Iris pigment epithelial cell (primary cell): ENCODE data around the gene KRTAP4-3.
"Not testable (repeated sequence)": the region's sequence is repeated elsewhere in the genome, so short reads cannot be mapped to it uniquely, and the experiment has no call there.

Experiments
- DNase-seq: peaks from one replicate; pipeline ENCODE4 v3.0.0-alpha.2; 2011; ENCODE audit warnings: low read depth

Gene KRTAP4-3

DNA sequence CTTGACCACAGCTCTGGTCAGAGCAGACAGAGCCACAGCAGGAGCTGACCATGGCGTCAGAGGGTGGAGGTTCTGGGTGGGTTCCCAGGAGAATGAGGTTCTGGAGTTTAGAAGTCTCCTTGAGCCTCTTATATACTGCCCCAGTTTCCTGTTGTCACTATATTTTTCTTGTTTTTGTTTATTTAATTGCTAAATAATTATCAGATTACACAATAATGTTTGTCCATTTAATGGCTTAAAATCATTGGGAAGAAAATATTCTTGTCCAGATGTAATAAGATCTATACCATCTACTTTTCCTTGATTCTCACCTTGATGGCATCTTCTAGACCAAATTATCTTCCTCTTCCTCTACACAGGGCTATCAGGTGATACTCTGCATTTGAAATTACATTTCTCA is at the start of gene KRTAP4-3:
Gene KRTAP4-3 (minus strand): TSS at position 101 of the 400 bp plus-strand sequence. CDS start 49 bp downstream, at position 52.
- no peak for DNase-seq

DNA sequence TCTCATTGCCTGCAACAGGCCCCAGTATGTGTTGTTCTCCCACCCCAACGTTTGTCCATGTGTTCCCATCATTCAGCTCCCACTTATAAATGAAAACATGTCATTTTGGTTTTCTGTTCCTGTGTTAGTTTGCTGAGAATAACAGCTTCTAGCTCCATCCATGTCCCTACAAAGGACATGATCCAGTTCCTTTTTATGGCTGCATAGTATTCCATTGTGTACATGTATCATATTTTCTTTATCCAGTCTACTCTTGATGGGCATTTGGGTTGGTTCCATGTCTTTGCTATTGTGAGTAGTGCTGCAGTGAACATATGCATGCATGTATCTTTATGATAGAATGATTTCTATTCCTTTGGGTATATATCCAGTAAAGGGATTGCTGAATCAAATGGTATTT is 47.7 kb upstream of the KRTAP4-3 start:
- DNase-seq, result no peak

DNA sequence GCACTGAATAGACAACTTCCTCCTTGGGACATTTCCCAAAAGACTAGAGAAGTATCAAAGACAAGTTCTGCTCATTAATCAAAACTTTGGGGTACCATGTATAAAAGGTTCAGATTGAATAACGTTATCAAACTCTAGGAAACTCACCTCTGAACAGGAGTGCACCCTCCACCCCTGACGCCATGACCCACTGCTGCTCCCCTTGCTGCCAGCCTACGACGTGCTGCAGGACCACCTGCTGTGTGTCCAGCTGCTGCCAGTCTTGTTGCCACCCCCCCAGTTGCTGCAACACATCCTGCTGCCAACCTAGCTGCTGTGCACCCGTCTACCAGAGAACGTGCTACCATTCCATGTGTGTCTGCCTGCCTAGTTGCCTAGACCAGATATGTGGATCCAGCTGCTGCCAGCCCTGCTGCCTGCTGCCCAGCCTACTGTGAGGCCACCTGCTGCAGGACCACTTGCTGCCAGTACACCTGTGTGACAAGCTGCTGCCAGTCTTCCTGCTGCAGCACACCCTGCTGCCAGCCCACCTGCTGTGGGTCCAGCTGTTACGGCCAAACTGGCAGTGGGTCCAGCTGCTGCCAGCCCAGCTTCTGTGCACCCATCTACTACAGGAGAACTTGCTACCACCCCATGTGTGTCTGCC is 44.6 kb upstream of the KRTAP4-3 start:
- DNase-seq, result no peak

DNA sequence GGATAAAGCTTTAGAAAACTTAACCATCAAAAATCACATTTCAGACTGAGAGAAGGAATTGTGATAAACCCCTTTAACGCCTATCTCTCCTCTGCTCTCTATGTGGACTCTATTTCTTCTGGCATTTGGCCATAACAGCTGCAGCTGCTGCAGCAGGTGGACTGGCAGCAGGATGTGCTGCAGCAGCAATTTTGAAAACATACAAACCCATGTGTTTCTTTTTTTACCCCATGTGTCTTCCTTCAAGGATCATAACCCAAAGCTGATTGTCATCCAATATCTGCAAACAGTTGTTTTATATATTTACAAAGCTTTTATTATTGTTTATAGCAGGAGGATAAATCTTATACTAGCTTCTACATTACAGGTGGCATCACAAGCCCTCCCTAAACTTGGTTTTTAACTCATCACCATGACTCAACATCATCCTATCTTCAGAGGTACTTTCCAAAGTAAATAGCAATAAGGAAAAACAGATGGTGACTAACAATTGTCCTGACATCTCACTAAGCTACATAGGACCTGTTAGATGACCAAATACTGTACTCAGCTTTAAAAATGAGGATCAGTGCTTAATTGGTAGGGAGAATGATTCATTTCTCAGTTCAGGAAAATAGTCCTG is 43.9 kb upstream of the KRTAP4-3 start:
- DNase-seq, result peak; percentile 47

DNA sequence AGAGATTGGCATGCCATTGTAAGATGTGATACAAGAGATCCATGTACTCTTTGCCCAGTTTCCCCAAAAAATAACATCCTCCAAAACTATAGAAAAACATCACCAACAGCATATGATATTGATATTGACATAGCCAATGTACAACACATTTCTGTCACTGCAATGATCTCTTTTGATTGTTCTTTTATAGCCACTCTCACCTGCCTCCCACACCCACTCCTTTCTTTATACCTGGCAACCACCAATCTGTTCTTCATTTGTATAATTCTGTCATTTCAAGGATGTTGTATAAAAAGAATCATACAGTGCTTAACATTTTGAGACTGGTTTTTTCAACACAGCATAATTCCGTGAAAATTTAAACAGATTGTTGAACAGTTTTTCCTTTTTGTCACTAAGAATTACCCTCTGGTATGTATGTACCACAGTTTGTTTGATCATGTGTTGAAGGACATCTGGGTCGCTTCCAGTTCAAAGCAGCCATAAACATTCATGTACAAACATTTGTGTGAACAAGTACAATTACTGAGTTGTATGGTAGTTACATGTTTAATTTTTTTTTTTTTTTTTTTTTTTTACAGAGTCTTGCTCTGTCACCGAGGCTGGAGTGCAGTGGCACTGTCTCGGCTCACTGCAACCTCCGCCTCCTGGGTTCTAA is 31.5 kb upstream of the KRTAP4-3 start:
- no peak for DNase-seq

DNA sequence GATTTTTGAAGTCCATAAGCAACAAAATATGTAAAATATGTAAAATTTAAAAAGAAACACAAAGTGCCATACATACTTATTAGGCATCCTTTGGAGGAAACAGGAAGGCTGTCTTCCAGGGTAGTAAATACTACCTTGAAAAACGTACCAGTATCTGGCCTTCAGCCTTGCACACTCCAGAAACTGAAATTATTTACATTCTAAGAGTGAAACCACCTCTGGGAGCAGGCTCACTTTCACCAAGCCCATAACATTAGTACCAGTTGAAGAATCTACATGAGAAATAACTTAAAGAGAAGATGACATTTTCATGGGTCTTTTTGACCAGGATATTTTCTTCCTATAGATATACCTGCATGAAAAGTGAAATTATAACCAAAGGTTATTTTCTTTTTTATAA is 28.0 kb upstream of the KRTAP4-3 start:
- DNase-seq, result no peak

DNA sequence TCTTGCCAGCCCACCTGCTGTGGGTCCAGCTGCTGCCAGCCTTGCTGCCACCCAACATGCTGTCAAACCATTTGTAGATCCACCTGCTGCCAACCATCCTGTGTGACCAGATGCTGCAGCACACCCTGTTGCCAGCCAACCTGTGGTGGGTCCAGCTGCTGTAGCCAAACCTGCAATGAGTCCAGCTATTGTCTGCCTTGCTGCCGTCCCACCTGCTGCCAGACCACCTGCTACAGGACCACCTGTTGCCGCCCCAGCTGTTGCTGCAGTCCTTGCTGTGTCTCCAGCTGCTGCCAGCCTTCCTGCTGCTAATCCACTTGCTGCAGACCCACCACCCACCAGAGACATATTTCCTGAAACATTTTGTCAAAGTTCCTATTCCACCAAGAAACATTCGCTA is 22.3 kb upstream of the KRTAP4-3 start:
- no peak for DNase-seq

DNA sequence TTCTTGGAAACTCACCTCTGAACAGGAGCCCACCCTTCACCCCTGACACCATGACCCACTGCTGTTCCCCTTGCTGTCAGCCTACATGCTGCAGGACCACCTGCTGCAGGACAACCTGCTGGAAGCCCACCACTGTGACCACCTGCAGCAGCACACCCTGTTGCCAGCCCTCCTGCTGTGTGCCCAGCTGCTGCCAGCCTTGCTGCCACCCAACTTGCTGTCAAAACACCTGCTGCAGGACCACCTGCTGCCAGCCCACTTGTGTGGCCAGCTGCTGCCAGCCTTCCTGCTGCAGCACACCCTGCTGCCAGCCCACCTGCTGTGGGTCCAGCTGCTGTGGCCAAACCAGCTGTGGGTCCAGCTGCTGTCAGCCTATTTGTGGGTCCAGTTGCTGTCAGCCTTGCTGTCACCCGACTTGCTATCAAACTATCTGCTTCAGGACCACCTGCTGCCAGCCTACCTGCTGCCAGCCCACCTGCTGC is 21.9 kb upstream of the KRTAP4-3 start, which contains the start of gene KRTAP9-1:
Gene KRTAP9-1 (plus strand): TSS at position 51 of the 482 bp plus-strand sequence. CDS start 0 bp downstream, at position 51.
- DNase-seq, result not testable (repeated sequence)

DNA sequence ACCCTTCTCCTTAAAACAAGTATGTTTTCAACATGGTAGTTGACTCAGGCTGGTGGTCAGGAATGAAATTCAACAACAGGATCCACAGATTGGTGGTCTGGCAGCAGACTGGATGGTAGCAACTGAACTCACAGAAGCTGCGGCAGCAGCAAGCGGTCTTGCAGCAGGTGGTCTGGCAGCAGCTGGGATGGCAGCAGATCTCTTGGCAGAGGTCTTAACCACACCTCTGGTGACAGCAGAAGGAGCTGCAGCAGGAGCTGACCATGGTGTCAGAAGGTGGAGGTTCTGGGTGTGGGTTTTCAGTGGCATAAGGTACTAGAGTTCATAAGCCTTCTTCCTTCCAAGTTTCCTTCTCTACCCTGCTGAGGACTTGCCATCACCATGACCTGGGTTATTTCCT is 18.9 kb upstream of the KRTAP4-3 start:
- DNase-seq, result no peak

DNA sequence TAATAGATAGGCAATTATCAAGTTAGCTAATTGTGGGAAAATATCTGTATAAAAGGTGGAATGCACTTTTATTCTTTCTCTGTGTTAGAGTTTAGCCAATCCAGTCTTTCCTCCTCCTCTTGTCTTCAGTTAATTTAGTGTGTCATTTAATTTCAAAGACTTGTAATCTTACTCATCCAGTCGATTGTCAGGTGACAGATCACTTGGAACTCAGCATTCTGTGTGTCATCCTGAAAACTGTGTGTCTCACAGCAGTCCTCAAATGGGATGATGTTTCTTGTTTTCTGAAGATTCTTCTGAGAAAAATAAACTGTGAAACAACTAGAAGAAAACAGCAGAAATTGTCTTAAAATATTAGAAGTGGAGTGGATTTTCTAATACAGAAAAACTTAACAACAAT is 17.0 kb upstream of the KRTAP4-3 start:
- no peak for DNase-seq

DNA sequence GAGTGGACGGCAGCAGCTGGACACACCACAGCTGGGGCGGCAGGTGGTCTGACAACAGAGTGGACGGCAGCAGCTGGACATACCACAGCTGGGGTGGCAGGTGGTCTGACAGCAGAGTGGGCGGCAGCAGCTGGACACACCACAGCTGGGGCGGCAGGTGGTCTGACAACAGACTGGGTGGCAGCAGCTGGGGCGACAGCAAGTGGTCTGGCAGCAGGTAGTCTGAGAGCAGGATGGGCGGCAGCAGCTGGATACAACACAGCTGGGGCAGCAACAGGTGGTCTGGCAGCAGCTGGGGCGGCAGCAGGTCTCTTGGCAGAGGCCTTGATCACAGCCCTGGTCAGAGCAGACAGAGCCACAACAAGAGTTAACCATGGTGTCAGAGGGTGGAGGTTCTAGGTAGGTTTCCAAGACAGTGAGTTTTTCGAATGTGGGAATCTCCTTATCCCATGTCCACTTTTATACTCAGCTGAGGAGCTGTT is 16.5 kb upstream of the KRTAP4-3 start, which contains the start of gene KRTAP4-1:
Gene KRTAP4-1 (minus strand): TSS at position 432 of the 482 bp plus-strand sequence. CDS start 57 bp downstream, at position 375.
- no peak for DNase-seq

DNA sequence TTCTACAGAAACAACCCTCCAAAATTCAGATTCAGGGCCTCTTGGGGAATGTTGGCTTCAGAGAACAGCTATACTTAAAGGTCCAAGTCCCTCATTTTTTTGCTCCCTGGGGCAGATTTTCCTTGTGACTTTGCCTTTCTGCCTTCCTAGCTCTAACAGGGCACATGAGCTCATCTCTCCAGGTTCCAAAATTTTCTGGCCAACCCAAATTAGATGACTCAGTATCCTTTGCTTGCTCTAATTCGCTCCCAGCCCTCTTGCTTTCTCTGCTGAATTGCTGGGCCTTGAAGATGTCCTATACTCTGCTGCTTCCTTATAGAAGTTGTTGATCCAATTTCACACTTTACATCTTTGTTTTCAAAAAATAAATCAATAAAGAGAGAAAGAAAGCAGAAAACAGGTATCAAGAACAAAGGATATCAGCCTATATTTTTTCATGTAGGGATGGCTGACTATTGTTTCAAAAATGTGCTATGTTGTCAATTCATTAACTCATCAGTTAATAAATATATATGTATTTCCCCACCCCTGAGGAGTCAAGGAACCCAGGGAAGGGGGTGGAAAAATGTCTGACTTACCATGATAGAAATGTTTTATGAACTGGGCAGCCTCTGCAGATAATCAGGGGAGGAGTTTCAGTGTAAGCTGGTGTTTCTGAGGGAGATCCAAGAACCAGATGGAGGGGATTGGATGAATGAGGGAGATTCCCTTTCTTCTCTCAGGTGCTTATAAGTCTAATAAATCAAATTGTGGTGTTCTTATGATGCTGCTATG is 11.0 kb upstream of the KRTAP4-3 start:
- no peak for DNase-seq

DNA sequence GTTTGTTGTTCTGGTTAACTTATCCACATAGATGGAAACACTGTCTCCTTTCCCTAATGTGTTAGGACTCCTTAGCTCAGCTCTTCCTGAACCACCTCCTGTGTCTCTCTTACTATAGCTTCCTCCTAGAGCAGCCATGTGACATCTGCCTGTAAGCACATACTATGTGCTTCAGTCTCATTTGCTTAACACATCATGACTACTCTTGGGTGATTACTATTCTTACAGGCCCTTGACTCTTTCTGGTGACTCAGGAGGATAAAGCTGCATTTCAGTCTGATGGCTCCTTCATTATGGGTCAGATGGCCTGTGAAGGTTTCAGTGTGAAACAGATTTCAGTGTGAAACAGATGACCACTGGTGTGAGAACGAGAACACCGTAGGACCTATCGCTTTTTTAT is 10.3 kb upstream of the KRTAP4-3 start:
- peak; percentile 55 for DNase-seq

DNA sequence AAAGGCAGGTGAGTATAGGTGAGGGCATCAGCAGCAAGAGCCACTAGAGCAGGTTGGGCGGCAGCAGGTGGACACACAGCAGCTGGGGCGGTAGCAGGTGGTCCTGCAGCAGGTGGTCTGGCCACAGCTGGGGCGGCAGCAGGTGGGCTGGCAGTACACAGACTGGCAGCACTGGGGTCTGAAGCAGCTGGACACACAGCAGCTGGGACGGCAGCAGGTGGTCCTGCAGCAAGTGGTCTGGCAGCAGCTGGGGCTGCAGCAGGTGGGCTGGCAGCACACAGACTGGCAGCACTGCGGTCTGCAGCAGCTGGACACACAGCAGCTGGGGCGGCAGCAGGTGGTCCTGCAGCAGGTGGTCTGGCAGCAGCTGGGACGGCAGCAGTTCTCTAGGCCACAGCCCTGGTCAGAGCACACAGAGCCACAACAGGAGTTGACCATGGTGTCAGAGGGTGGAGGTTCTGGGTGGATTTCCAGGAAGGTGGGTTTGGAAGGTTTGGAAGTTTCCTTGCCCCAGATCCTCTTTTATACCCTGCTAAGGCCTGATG is 9.8 kb upstream of the KRTAP4-3 start, which contains the start of gene KRTAP4-2:
Gene KRTAP4-2 (minus strand): TSS at position 495 of the 545 bp plus-strand sequence. CDS start 57 bp downstream, at position 438.
- no peak for DNase-seq

DNA sequence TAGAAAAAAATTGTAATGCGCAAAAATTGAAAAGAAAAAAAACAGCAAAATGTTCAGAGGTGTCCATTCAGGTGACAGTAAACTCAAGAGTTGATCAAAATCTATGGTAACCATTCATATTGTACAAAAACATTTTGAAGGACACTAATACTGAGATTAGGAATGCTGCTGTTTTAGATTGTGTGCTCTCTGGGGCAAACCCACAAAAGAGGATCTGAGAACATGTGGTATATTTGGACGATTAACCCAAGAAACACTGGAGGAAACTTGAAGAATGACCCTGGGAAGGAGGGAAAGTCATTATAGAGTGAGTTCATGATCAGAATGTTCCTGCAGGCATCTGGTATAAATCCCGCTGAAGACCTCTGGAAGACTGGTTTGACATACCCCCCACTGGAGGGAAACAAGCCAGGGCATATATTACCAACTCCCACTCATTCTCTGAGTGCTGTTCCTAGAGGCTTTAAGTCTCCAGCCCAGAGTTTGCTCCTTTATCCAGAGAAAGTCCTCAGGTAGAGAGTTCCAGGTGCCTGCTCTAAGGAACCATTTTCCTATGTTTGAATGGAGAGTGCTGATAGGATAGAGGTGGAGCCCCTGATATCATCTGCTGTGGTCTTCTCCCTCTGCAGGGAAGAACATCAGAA is 8.8 kb upstream of the KRTAP4-3 start:
- no peak for DNase-seq

DNA sequence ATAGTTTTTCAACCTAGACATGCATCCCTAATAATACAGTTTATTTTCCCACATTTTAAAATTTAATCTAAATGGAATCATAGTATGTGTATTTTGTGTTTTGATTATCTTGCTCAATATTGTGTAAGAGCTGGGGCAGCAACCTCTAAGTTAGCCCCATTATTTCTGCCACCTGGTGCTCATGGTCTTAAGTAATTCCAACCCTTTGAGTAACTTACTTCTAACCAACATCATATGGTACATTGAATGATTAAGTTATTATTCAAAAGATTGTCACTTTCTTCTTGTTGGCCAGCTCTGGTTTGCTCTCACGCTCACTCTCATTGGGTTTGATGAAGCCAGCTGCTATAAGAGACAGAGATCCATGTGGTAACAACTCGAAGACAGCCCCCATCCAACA is 3.9 kb upstream of the KRTAP4-3 start:
- DNase-seq, result no peak

DNA sequence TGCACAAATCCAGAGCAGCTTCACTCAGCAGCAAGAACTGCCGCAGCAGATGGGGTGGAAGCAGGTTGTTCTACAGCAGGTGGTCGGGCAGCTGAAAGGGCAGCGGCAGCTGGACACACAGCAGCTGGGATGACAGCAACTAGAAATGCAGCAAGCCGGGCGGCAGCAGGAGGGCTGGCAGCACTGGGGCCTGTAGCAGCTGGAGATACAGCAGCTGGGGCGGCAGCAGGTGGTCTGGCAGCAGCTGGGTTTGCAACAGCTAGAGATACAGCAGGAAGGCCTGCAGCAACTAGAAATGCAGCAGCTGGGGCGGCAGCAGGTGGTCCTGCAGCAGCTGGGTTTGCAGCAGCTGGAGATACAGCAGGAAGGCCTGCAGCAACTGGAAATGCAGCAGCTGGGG is 460 bp downstream of the KRTAP4-3 start:
- no peak for DNase-seq

DNA sequence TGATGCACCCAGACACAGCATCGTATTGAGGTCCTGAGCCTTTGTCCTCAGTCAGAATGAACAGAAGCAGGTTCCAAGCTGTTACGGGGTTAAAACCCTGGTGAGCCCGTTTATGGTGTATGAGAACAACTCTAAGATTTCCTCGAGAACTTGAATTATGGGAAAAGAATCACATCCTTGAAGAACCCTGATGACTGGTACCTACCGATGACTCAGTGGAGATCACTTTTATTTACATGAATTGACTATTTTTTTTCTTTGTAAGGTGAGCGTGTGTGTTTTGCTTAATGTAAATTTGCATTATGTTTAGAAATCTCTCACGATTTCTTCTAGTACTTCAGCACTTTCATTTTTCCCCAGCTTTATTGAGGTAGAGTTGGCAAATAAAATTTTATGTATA is 4.2 kb downstream of the KRTAP4-3 start:
- DNase-seq, result peak; percentile 37

DNA sequence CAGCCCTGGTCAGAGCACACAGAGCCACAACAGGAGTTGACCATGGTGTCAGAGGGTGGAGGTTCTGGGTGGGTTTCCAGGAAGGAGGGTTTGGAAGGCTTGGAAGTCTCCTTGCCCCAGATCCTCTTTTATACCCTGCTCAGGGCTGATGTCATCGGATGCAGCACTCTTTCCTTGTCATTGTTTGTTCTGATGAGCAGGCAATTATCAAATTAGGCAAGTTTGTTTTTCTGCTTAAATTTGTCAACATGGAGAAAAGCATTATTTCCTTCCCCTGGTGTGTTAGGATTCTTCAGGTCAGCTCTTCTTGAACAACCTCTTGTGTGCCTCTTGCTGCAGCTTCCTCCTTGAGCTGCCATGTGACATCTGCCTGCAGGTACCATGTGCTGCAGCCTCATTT is 7.4 kb downstream of the KRTAP4-3 start, which contains the start of gene KRTAP4-4:
Gene KRTAP4-4 (minus strand): TSS at position 101 of the 400 bp plus-strand sequence. CDS start 57 bp downstream, at position 44.
- no peak for DNase-seq

DNA sequence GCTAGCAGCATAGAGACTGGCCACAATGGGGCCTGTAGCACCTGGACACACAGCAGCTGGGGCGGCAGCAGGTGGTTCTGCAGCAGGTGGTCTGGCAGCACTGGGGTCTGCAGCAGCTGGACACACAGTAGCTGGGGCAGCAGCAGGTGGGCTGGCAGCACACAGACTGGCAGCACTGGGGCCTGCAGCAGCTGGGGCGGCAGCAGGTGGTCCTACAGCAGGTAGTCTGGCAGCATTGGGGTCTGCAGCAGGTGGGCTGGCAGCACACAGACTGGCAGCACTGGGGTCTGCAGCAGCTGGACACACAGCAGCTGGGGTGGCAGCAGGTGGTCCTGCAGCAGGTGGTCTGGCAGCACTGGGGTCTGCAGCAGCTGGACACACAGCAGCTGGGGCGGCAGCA is 7.8 kb downstream of the KRTAP4-3 start:
- not testable (repeated sequence) for DNase-seq

DNA sequence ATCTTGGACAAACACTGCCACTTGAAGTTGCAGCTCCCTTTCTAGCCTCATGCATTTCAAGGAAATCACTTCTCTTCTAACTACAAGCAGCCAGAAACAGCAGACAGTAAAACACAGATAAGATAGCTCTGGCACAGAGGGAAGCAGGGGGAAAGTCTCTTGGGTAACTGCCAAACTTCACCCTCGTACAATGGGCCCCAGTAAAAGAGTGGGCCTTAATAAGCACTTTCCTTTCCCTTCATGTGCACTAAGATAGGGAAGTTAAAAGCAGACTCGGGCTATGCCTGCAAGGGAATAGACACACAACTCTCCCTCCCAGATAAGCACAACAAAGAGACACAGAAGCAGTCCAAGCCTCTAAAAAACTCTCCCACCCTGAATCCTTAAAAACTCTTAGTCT is 14.2 kb downstream of the KRTAP4-3 start:
- no peak for DNase-seq
